NT2/D1 (cell line): Measurements from ENCODE around the gene PCNX1.

ENCODE experiments used
- DNase-seq: peaks from one replicate; pipeline ENCODE4 v3.0.0-alpha.2; 2011; ENCODE audit warnings: low read depth, low spot score
- H3K27me3 ChIP-seq: 2 replicates; pipeline ENCODE4 v1.6.0; 2011; ENCODE audit warnings: mild to moderate bottlenecking; ENCODE audit not compliant: insufficient read length, insufficient read depth
- H3K36me3 ChIP-seq: 2 replicates; pipeline ENCODE4 v1.6.1; 2011; ENCODE audit warnings: mild to moderate bottlenecking, low read length, mixed read lengths; ENCODE audit not compliant: insufficient read depth, insufficient read length
- H3K4me1 ChIP-seq: 2 replicates; pipeline ENCODE4 v1.5.1; 2011; ENCODE audit not compliant: insufficient read depth, insufficient read length
- H3K4me3 ChIP-seq: 2 replicates; pipeline ENCODE4 v1.5.1; 2011; ENCODE audit warnings: low read depth; ENCODE audit not compliant: insufficient read length
- H3K9ac ChIP-seq: 2 replicates; pipeline ENCODE4 v1.6.0; 2011; ENCODE audit warnings: low read depth; ENCODE audit not compliant: insufficient read length
- H3K9me3 ChIP-seq: 2 replicates; pipeline ENCODE4 v1.5.1; 2011; ENCODE audit warnings: mild to moderate bottlenecking, low read length; ENCODE audit not compliant: insufficient read depth
- SUZ12 ChIP-seq: IDR thresholded peaks from 2 replicates; pipeline ENCODE4 v1.6.1; 2011; ENCODE audit not compliant: insufficient read length, insufficient read depth; ENCODE audit errors: extremely low read depth
- YY1 ChIP-seq: IDR thresholded peaks from 2 replicates; pipeline ENCODE4 v1.6.1; 2011; ENCODE audit not compliant: insufficient read length, insufficient read depth
- ZNF274 ChIP-seq: IDR thresholded peaks from 2 replicates; pipeline ENCODE4 v1.6.1; 2011; ENCODE audit warnings: mild to moderate bottlenecking, low read depth, low read length

PCNX1 gene

DNA sequence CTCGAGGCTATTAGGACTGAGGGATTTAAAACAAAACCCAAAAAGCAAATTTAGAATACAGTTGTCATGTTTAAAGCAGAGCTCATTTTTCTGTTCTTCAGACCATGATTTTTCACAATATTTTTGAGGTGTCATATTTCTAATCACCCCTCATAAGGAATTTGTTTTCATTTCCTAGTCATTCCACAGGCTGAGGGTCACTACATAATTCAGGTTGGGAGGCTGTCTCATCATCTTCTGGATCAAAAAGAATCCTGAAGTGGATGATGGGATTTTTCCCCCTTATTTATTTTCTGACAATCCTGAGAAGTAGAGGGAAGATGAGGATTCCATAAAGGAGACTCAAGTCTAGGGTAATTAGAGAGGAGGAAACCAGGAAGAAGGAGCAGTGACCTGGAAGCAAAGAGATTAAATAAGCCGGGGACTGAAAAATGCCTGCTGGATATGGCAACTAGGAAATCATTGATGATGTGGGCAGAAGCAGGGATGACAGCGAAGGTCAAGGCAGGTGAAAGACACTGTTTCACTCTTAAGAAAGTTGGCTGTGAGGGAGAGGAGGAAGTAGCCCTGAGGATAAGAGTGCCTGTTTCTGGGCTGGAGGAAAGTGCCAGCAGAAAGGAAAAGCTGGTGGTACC, 9.0 kb upstream of the PCNX1 start:
- H3K36me3 ChIP-seq = no peaks in the 10 kb centered on the region
- no peak overlapping the region for H3K9ac ChIP-seq
- H3K27me3 ChIP-seq = no peaks in the 10 kb centered on the region
- no peaks in the 10 kb centered on the region for H3K4me1 ChIP-seq
- no peak overlapping the region for H3K4me3 ChIP-seq
- DNase-seq = no peak
- H3K9me3 ChIP-seq = no peaks in the 10 kb centered on the region; the same call in 1 of the 2 replicates
- TF ChIP-seq ZNF274 (no peak), YY1 (no peak), SUZ12 (no peak)

DNA sequence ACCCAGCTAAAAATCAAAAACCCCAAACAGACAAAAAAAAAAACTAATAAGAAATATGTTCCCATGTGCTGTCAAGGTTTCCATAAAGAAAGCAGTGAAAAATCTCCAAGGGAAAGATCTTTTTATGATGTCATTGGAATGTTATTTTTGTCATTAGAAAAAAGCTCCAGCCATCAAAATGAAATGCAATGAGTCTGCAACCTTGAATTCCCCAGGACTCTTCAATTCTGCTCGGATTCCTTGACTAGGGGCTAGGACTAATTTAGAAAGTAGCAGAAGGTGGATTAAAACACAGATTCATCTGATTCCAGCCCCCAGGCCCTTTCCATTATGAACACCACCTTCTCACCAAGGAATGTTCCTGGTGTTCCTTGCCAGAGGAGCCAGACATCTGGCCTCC, 6.0 kb upstream of the PCNX1 start:
- Histone ChIP-seq H3K27me3 (no peaks in the 10 kb centered on the region), H3K9ac (no peak overlapping the region), H3K4me1 (no peaks in the 10 kb centered on the region), H3K4me3 (no peak overlapping the region), H3K9me3 (no peaks in the 10 kb centered on the region; the same call in 1 of the 2 replicates), H3K36me3 (no peaks in the 10 kb centered on the region)
- DNase-seq = no peak
- TF ChIP-seq YY1 (no peak), SUZ12 (no peak), ZNF274 (no peak)

DNA sequence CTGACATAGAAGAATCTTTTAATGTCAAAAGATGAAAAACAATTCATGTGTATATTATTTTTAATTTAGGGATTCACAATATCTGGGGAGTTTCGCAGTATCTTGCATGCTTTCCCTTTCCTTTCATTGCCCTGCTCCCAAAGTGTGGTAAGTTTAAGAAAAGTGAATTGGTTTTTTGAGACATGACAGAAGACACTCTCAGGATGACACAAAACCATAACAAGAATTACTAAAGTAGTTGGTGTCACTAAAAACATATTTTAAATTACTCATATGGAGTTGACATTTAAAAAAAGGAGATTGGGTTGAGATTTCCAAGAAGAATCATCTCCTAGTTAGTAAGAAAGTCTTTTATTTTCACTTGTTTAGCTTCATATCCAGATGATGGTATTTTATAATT, 5.1 kb upstream of the PCNX1 start:
- Histone ChIP-seq H3K27me3 (no peaks in the 10 kb centered on the region), H3K36me3 (no peaks in the 10 kb centered on the region), H3K4me3 (no peak overlapping the region), H3K9me3 (no peaks in the 10 kb centered on the region), H3K9ac (no peak overlapping the region), H3K4me1 (no peaks in the 10 kb centered on the region)
- DNase-seq = no peak
- TF ChIP-seq ZNF274 (no peak), YY1 (no peak), SUZ12 (no peak)

DNA sequence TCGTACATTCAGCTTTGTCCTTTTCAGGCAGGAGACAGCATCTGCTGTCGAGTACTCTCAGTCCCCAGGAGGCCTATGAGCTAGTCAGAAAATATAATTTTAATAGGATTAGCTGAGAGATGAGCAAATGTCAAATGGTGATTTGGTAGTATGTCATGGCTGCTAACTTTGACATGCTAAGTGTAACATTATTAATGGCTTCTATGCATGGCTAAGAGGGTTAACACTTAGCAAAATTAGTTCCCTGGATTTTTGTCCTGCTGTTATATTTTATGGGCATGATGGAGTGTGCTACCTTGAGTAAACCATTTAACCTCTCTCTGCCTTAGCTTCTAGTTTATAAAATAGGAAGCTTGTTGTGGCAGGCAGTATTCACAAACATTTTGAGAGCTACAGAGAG, 2.9 kb upstream of the PCNX1 start:
- Histone ChIP-seq H3K36me3 (no peaks in the 10 kb centered on the region), H3K9me3 (no peaks in the 10 kb centered on the region), H3K9ac (no peak overlapping the region), H3K4me1 (no peaks in the 10 kb centered on the region), H3K27me3 (no peaks in the 10 kb centered on the region), H3K4me3 (no peak overlapping the region)
- TF ChIP-seq SUZ12 (no peak), ZNF274 (no peak), YY1 (no peak)
- DNase-seq = no peak

DNA sequence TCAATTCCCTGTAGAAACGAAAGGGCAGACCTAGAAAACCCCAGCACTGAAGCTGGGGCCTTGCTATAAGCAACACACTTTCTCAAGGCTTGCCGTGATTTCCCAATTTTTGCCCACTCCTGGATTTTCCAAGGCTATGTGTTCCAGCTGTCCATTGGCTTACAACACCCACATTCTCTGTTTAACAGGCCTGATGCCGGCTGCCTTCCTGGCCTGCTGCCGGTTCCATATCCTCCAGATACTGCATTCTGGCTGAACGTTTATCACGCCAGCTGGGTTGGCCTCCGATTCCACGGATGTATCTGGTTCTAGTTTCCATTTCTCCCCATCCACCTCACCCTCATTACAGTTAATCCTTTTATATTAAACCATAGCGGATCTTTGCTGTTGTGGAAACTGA, 2.0 kb upstream of the PCNX1 start:
- Histone ChIP-seq H3K36me3 (no peaks in the 10 kb centered on the region), H3K9me3 (no peaks in the 10 kb centered on the region), H3K4me3 (no peak overlapping the region), H3K27me3 (no peaks in the 10 kb centered on the region), H3K4me1 (no peaks in the 10 kb centered on the region), H3K9ac (no peak overlapping the region)
- DNase-seq = no peak
- no peak for TF ChIP-seq YY1
- TF ChIP-seq SUZ12 = no peak
- no peak for TF ChIP-seq ZNF274

DNA sequence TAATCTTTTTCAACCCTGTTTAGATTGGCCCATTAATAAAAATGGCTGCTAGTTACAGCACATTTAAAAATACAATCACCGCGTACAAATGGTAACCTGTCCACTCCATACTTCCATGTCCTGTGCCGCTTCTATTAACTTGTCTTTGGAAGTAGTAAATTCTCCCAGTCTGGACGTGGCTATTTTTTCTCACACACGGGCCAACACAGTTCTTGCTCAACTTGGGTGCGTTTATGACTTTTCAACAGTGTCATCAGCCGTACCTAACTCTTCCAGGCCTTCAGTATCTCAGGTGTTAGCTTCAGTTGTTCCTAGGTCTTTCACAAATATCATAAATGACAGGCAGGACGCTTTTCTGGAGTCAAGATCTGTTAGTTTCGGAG, 475 bp upstream of the PCNX1 start:
- H3K36me3 ChIP-seq = no peaks in the 10 kb centered on the region
- no peaks in the 10 kb centered on the region for H3K9me3 ChIP-seq
- DNase-seq = no peak
- H3K4me1 ChIP-seq = no peaks in the 10 kb centered on the region
- H3K9ac ChIP-seq = peak overlapping the region; percentile 9
- H3K27me3 ChIP-seq = no peaks in the 10 kb centered on the region
- TF ChIP-seq ZNF274 (no peak), YY1 (no peak), SUZ12 (no peak)
- H3K4me3 ChIP-seq = peak overlapping the region; percentile 27

DNA sequence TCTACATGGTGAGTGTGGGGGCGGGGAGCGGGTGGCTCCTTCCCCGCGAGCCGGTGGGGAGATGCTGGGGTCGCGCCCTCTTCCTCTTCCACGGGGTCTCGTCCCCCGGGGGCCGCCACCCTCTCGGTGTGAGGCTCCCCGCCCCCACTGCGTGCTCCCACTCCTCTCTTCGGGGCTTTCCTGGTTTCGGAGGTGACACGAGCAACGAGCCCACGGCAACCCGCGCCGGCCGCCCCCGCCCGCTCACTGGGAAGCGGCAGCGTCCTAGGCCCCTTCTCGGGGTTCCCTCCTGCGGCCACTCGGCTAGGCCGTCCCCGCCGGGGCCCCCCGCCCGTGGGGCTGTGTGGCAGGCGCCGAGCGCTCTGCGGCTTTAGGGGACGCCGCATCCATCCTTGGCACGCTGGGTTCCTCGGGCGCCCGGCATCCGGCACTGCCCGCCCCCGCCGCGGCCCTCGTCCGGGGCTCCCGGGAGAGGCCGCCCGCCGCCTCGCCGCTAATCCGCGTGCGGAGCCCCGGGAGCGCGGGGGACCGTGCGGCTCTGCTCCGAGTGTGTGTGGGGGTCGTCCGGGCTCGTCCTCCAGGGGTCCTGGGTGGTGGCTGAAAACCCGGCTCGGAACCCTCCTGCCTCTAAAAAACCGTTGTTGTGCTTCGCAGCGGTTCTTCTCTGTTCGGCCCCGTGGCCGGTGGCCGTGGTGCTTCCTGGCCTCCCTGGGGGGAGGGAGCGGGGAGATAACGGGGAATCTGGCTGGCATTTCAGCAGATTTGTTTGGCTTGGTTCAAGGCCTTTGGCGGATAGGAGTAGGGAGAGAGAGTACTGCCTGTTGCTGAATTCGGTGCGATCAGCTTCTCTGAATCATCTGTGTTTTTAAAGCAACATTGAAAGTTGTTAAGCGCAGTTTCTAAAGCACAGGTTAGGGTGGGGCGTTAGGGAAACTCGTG, 1.0 kb downstream of the PCNX1 start:
- H3K36me3 ChIP-seq = peaks cover 4% of the 10 kb centered on the region
- peak; percentile 55 for DNase-seq

More for the DNA sequence above, 1.0 kb downstream of the PCNX1 start:
- peak overlapping the region; percentile 84 for H3K4me3 ChIP-seq
- no peaks in the 10 kb centered on the region for H3K4me1 ChIP-seq
- no peaks in the 10 kb centered on the region for H3K9me3 ChIP-seq
- TF ChIP-seq ZNF274 = no peak
- TF ChIP-seq YY1 = no peak
- no peak for TF ChIP-seq SUZ12
- peak overlapping the region; percentile 91 for H3K9ac ChIP-seq
- H3K27me3 ChIP-seq = no peaks in the 10 kb centered on the region
